ENCODE data around the gene CDH16. TPM values are rescaled to one million over a fixed set of nuclear protein-coding genes. Genes with fewer than 3 reads are reported as not detected.

Gene CDH16
- total RNA-seq, 1 donor from 2014 or later = not detected

DNA sequence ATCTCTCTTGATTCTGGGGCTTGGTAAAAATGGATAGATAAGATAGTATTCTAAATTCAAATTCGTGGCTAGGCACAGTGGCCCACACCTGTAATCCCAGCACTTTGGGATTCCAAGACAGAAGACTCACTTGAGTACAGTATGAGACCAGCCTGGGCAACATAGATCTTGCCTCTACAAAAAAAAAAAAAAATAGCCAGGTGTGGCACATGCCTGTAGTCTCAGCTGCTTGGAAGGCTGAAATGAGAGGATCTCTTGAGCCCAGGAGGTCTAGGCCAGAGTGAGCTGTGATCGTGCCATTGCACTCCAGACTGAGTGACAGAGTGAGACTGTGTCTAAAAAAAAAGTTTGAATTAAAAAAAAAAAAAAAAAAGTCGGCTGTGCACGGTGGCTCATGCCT lies 29.1 kb downstream of the CDH16 start:
- Histone ChIP-seq H3K36me3 (ENCODE audit: insufficient read depth, low read length) (peaks cover 9% of the 10 kb centered on the region), H3K4me2 (ENCODE audit: low read length) (no peak overlapping the region), H3K27me3 (ENCODE audit: insufficient read depth, low read length) (no peaks in the 10 kb centered on the region), H3K4me1 (ENCODE audit: insufficient read depth, low read length) (peaks cover 3% of the 10 kb centered on the region), H3K9me3 (ENCODE audit: insufficient read depth, low read depth, low read length) (no peaks in the 10 kb centered on the region), H2AFZ (ENCODE audit: low read depth, low read length) (no peak overlapping the region), H3K4me3 (ENCODE audit: insufficient read depth, low read depth, low read length) (no peak overlapping the region), H3K9ac (ENCODE audit: low read length) (no peak overlapping the region), H3K27ac (ENCODE audit: low read depth, low read length) (no peak overlapping the region), H3K79me2 (ENCODE audit: insufficient read depth, low read length) (peaks cover 6% of the 10 kb centered on the region), H4K20me1 (ENCODE audit: insufficient read depth, low read length) (peaks cover 39% of the 10 kb centered on the region)
- Mint-ChIP-seq H3K36me3 (ENCODE audit: low read depth, unreplicated experiment) (peaks cover 11% of the 10 kb centered on the region), H3K4me1 (ENCODE audit: low read depth, unreplicated experiment) (peaks cover 15% of the 10 kb centered on the region), H3K4me3 (ENCODE audit: unreplicated experiment) (no peak overlapping the region), H3K27ac (ENCODE audit: unreplicated experiment) (no peak overlapping the region), H3K27me3 (ENCODE audit: low read depth, unreplicated experiment) (peaks cover under 1% of the 10 kb centered on the region), H3K9me3 (ENCODE audit: unreplicated experiment) (no peaks in the 10 kb centered on the region)
- TF ChIP-seq, protein P1, sequence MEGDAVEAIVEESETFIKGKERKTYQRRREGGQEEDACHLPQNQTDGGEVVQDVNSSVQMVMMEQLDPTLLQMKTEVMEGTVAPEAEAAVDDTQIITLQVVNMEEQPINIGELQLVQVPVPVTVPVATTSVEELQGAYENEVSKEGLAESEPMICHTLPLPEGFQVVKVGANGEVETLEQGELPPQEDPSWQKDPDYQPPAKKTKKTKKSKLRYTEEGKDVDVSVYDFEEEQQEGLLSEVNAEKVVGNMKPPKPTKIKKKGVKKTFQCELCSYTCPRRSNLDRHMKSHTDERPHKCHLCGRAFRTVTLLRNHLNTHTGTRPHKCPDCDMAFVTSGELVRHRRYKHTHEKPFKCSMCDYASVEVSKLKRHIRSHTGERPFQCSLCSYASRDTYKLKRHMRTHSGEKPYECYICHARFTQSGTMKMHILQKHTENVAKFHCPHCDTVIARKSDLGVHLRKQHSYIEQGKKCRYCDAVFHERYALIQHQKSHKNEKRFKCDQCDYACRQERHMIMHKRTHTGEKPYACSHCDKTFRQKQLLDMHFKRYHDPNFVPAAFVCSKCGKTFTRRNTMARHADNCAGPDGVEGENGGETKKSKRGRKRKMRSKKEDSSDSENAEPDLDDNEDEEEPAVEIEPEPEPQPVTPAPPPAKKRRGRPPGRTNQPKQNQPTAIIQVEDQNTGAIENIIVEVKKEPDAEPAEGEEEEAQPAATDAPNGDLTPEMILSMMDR (IDR thresholded peaks at IDR 0.05; ENCODE audit: insufficient read depth, low read depth, low read length) = no peak
- TF ChIP-seq EZH2 (IDR thresholded peaks at IDR 0.05; ENCODE audit: insufficient read depth, low read length) = no peak
- FAIRE-seq (no peak), DNase-seq (ENCODE audit: low read depth) (no peak)

DNA sequence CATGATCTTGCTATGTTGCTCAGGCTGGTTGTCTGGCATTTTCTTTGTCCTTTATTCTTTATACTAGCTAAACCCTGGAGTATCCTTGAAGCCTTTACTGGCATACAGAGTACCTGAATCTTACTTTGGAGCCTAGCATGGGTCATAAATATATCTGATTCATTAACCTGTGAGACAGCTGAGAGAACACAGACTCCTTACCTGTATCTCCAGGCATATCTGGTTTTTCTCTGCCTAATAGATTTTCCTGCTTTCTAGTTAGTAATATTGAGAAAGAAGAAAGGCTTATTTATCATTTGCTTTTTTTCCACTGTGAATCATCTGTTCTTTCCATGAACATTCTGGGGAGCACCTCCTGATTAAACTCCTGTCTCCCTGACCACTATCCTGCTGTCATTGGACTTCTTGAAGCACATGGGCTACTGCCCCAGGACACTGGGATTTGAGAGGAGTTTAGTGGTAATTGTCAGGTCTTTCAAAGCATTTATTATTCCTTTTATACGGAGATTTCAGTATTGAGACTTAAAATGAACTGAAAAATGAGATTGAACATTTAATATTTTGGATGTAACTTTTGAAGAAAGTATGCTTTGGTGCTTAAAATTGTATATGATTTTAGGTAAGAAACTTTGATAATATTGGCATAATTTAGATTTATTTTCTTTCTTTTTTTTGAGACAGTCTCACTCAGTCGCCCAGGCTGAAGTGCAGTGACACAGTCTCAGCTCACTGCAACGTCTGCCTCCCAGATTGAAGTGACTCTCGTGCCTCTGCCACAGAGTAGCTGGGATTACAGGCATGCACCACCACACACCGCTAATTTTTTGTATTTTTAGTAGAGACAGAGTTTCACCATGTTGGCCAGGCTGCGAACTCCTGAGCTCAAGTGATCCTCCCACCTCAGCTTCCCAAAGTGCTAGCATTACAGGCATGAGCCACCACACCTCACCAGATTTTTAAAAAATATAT lies 29.8 kb downstream of the CDH16 start:
- H3K36me3 Mint-ChIP-seq (ENCODE audit: low read depth, unreplicated experiment) = peaks cover 13% of the 10 kb centered on the region
- H3K9ac ChIP-seq (ENCODE audit: low read length) = no peak overlapping the region
- peaks cover 15% of the 10 kb centered on the region for H3K4me1 Mint-ChIP-seq (ENCODE audit: low read depth, unreplicated experiment)
- no peaks in the 10 kb centered on the region for H3K27me3 ChIP-seq (ENCODE audit: insufficient read depth, low read length)
- no peak overlapping the region for H3K4me3 ChIP-seq (ENCODE audit: insufficient read depth, low read depth, low read length)
- H3K27me3 Mint-ChIP-seq (ENCODE audit: low read depth, unreplicated experiment) = no peaks in the 10 kb centered on the region
- no peak for FAIRE-seq
- no peaks in the 10 kb centered on the region for H3K9me3 ChIP-seq (ENCODE audit: insufficient read depth, low read depth, low read length)
- H3K4me2 ChIP-seq (ENCODE audit: low read length) = no peak overlapping the region
- peaks cover 44% of the 10 kb centered on the region for H4K20me1 ChIP-seq (ENCODE audit: insufficient read depth, low read length)
- DNase-seq (ENCODE audit: low read depth) = no peak
- H3K36me3 ChIP-seq (ENCODE audit: insufficient read depth, low read length) = peaks cover 14% of the 10 kb centered on the region
- H3K4me3 Mint-ChIP-seq (ENCODE audit: unreplicated experiment) = no peak overlapping the region
- H3K27ac Mint-ChIP-seq (ENCODE audit: unreplicated experiment) = no peak overlapping the region
- H3K9me3 Mint-ChIP-seq (ENCODE audit: unreplicated experiment) = no peaks in the 10 kb centered on the region
- peaks cover 6% of the 10 kb centered on the region for H3K79me2 ChIP-seq (ENCODE audit: insufficient read depth, low read length)
- TF ChIP-seq, protein P1 (IDR thresholded peaks at IDR 0.05; ENCODE audit: insufficient read depth, low read depth, low read length) = no peak
- TF ChIP-seq EZH2 (IDR thresholded peaks at IDR 0.05; ENCODE audit: insufficient read depth, low read length) = no peak
- no peak overlapping the region for H2AFZ ChIP-seq (ENCODE audit: low read depth, low read length)
- H3K4me1 ChIP-seq (ENCODE audit: insufficient read depth, low read length) = peaks cover 3% of the 10 kb centered on the region
- H3K27ac ChIP-seq (ENCODE audit: low read depth, low read length) = no peak overlapping the region

DNA sequence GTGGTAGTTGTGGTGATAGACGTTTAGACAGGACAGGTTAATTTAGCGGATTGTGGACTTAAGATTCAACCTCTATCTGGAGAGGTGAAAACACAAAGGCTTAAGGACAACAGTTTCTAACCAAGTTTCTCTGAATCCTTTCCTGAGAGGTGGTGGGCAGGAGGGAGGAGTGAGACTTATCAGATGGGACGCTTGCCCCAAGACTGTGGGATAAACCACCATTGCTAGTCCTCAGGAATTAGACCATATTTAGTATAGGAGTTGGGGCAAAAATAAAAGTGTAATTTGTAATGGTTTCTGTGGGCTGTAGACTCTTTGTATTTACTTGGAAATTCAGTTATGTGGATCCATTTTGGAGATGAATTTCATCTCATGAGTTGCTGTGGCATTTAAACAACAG lies 31.8 kb downstream of the CDH16 start:
- peak overlapping the region; percentile 26 for H3K4me2 ChIP-seq (ENCODE audit: low read length)
- no peak overlapping the region for H3K27ac ChIP-seq (ENCODE audit: low read depth, low read length)
- Mint-ChIP-seq H3K27me3 (ENCODE audit: low read depth, unreplicated experiment) (no peaks in the 10 kb centered on the region), H3K36me3 (ENCODE audit: low read depth, unreplicated experiment) (peaks cover 13% of the 10 kb centered on the region), H3K4me3 (ENCODE audit: unreplicated experiment) (no peak overlapping the region), H3K27ac (ENCODE audit: unreplicated experiment) (no peak overlapping the region), H3K9me3 (ENCODE audit: unreplicated experiment) (no peaks in the 10 kb centered on the region), H3K4me1 (ENCODE audit: low read depth, unreplicated experiment) (peaks cover 15% of the 10 kb centered on the region)
- peak; percentile 80 for DNase-seq (ENCODE audit: low read depth)
- FAIRE-seq = no peak
- peaks cover 48% of the 10 kb centered on the region for H4K20me1 ChIP-seq (ENCODE audit: insufficient read depth, low read length)
- H3K27me3 ChIP-seq (ENCODE audit: insufficient read depth, low read length) = no peaks in the 10 kb centered on the region
- H3K36me3 ChIP-seq (ENCODE audit: insufficient read depth, low read length) = peaks cover 14% of the 10 kb centered on the region
- H3K9me3 ChIP-seq (ENCODE audit: insufficient read depth, low read depth, low read length) = no peaks in the 10 kb centered on the region
- no peak overlapping the region for H2AFZ ChIP-seq (ENCODE audit: low read depth, low read length)
- TF ChIP-seq EZH2 (IDR thresholded peaks at IDR 0.05; ENCODE audit: insufficient read depth, low read length) = no peak
- TF ChIP-seq, protein P1 (IDR thresholded peaks at IDR 0.05; ENCODE audit: insufficient read depth, low read depth, low read length) = no peak
- H3K9ac ChIP-seq (ENCODE audit: low read length) = no peak overlapping the region
- no peak overlapping the region for H3K4me3 ChIP-seq (ENCODE audit: insufficient read depth, low read depth, low read length)
- H3K79me2 ChIP-seq (ENCODE audit: insufficient read depth, low read length) = peaks cover 13% of the 10 kb centered on the region
- H3K4me1 ChIP-seq (ENCODE audit: insufficient read depth, low read length) = peaks cover 3% of the 10 kb centered on the region
